ENCODE data around the gene PRRT3. TPM values are rescaled to one million over a fixed set of nuclear protein-coding genes. Genes with fewer than 3 reads are reported as not detected.

PRRT3 gene
- total and polyA plus RNA-seq, 9 of the 15 experiments (the other 6 are each of a cell fraction or from before 2014, with no cell fraction given), result 0.06 to 1.9 (median 1.2) TPM

- TF ChIP-seq ZNF589 (CRISPR knock-in tag; IDR thresholded peaks at IDR 0.05; ENCODE audit: low read depth), result no peak
- peak; percentile 99 for TF ChIP-seq HNRNPL (IDR thresholded peaks at IDR 0.05; ENCODE audit: low read depth, low read length)
- TF ChIP-seq ZBTB12 (CRISPR knock-in tag; IDR thresholded peaks at IDR 0.05), result peak; percentile 54; the same call in 1 of the 2 replicates
- TF ChIP-seq ZNF184 (CRISPR knock-in tag; IDR thresholded peaks at IDR 0.05), result no peak
- no peak for TF ChIP-seq ZNF41 (CRISPR knock-in tag; conservative IDR thresholded peaks at IDR 0.05)
- TF ChIP-seq FOXM1 (IDR thresholded peaks at IDR 0.05; ENCODE audit: low read depth), result no peak
- TF ChIP-seq FOXM1 (CRISPR knock-in tag; IDR thresholded peaks at IDR 0.05; ENCODE audit: low read depth), result peak; percentile 15; the same call in 1 of the 2 replicates
- TF ChIP-seq XRCC5 (IDR thresholded peaks at IDR 0.05; ENCODE audit: low read depth, low read length), result no peak; the same call in 1 of the 2 replicates
- TF ChIP-seq SOX6 (IDR thresholded peaks at IDR 0.05), result peak; percentile 63
- no peak for TF ChIP-seq ZBTB8A (IDR thresholded peaks at IDR 0.05; ENCODE audit: partially characterized antibody)
- peak; percentile 26; the same call in 1 of the 2 replicates for TF ChIP-seq NFIX (CRISPR knock-in tag; IDR thresholded peaks at IDR 0.05; ENCODE audit: low read depth)
- no peak for TF ChIP-seq STAT5A (IDR thresholded peaks at IDR 0.05; ENCODE audit: borderline replicate concordance, low read length)
- TF ChIP-seq PREB (CRISPR knock-in tag; IDR thresholded peaks at IDR 0.05), result no peak
- no peak for TF ChIP-seq YBX1 (IDR thresholded peaks at IDR 0.05)
- no peak for TF ChIP-seq MLX (CRISPR knock-in tag; conservative IDR thresholded peaks at IDR 0.05)
- TF ChIP-seq KHSRP (IDR thresholded peaks at IDR 0.05), result no peak
- 0 out of 2 replicates have a peak, but pooled peaks have one; percentile 33 for TF ChIP-seq CBX5 (IDR thresholded peaks at IDR 0.05; ENCODE audit: borderline replicate concordance, low read depth)
- TF ChIP-seq SIN3B (IDR thresholded peaks at IDR 0.05; ENCODE audit: low read depth), result peak; percentile 69; the same call in 1 of the 2 replicates
- TF ChIP-seq HLTF (IDR thresholded peaks at IDR 0.05), result no peak
- peak; percentile 86 for TF ChIP-seq ZNF511 (CRISPR knock-in tag; IDR thresholded peaks at IDR 0.05)
- TF ChIP-seq RNF2 (IDR thresholded peaks at IDR 0.05), result peak; percentile 52; the same call in 1 of the 2 replicates
- TF ChIP-seq ZSCAN32 (CRISPR knock-in tag; IDR thresholded peaks at IDR 0.05), result no peak
- TF ChIP-seq BCOR (IDR thresholded peaks at IDR 0.05), result peak; percentile 41; the same call in 1 of the 2 replicates
Observed at GRCh38 chr3:9932843-9933560, 19.2 kb downstream of the PRRT3 start (continued).

Measured in K562 (cell line).